C4-2B (cell line): ENCODE results near the gene PLPPR5.

ENCODE experiments used
- CTCF ChIP-seq: fragments of 450-650 bp; conservative IDR thresholded peaks from 2 replicates; pipeline ENCODE4 v1.5.1; 2017; ENCODE audit warnings: mild to moderate bottlenecking
- ZFX ChIP-seq: fragments of 450-650 bp; IDR thresholded peaks from 2 replicates; pipeline ENCODE4 v1.6.1; 2017

DNA sequence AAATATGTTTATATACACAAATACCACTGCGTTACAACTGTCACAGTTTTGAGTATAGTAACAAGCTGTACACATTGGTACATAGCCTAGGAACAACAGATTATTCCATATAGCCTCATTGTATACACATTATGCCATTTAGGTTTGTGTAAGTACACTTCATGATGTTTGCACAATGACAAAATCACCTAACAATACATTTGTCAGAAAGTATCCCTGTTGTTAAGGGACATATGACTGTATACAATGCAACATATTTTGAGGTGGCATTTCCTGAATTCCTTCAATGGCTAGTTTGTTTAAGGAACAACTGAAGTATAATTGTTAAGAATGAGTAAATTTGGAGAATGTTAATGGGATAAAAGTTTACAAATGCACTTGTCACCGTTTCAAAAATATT, 19.0 kb downstream of the PLPPR5 start:
- TF ChIP-seq CTCF = no peak
- TF ChIP-seq ZFX = no peak
